ENCODE data around the gene DBP. TPM values are rescaled to one million over a fixed set of nuclear protein-coding genes. Genes with fewer than 3 reads are reported as not detected.
A peak's percentile ranks its signal among the peaks of the same experiment; 100 is the strongest.
"Not testable (repeated sequence)": the region's sequence is repeated elsewhere in the genome, so short reads cannot be mapped to it uniquely, and the experiment has no call there.

The DBP gene
- total RNA-seq (2021) = 10.5 to 12.0 TPM (median 11.4 TPM) in 3 replicates
- percentile 51 among the genes with signal in this experiment for Bru-seq, nascent RNA
- long read RNA-seq, experiment 1, transcript DBP-201 (4 exons, 2,229 nt) = major isoform, 36 of 39 reads
- long read RNA-seq, experiment 1, partial matches to known transcripts = 1 of 39 reads
- long read RNA-seq, experiment 1, other reads (novel, unspliced or antisense) = 1 of 39 reads
- long read RNA-seq, experiment 2, full-length matches to known transcripts = 19 of 21 reads
- long read RNA-seq, experiment 2, partial matches to known transcripts = 2 of 21 reads
- long read RNA-seq, experiment 2, other reads (novel, unspliced or antisense) = 0 of 21 reads
- long read RNA-seq, experiment 3, partial matches to known transcripts = 0 of 5 reads
- long read RNA-seq, experiment 3, other reads (novel, unspliced or antisense) = 1 of 5 reads

GRCh38 chr19:48636859-48637448, at the start of gene DBP:
Gene DBP, minus strand, starts transcription at chr19:48637379. Its CDS starts 385 bp downstream, at chr19:48636994.
- peaks cover 15% of the 10 kb centered on the region for H3K27me3 Mint-ChIP-seq (ENCODE audit: low read depth)
- peak within 1 kb of the TSS; percentile 81 for H3K4me3 Mint-ChIP-seq
- H3K27ac Mint-ChIP-seq = peak within 1 kb of the TSS; percentile 98
- DNase-seq (ENCODE audit: low spot score) (peak; percentile 50), ATAC-seq (peak; percentile 2; the same call in 1 of the 2 replicates)
- H3K9me3 Mint-ChIP-seq = no peaks in the 10 kb centered on the region
- POLR2A ChIA-PET = interaction anchor here (1.2 kb wide), 1 partner anchor 102 kb away, joined by 3 read pairs; no protein-coding TSS in a partner anchor
- peaks cover 9% of the 10 kb centered on the region; the same call in 1 of the 2 replicates for H3K36me3 Mint-ChIP-seq
- H3K4me1 Mint-ChIP-seq = peaks cover 41% of the 10 kb centered on the region
- no peak for TF ChIP-seq NFYB (CRISPR knock-in tag; conservative IDR thresholded peaks at IDR 0.05; ENCODE audit: low read depth)
- TF ChIP-seq ZNF423 (CRISPR knock-in tag; IDR thresholded peaks at IDR 0.05) = no peak
- TF ChIP-seq IRF2 (CRISPR knock-in tag; IDR thresholded peaks at IDR 0.05; ENCODE audit: borderline replicate concordance, low read depth) = 0 out of 2 replicates have a peak, but pooled peaks have one; percentile 27
- no peak for TF ChIP-seq MXD4 (CRISPR knock-in tag; IDR thresholded peaks at IDR 0.05; ENCODE audit: borderline replicate concordance)
- 0 out of 2 replicates have a peak, but pooled peaks have one; percentile 2 for TF ChIP-seq CBFB (CRISPR knock-in tag; IDR thresholded peaks at IDR 0.05; ENCODE audit: low read depth)
- 0 out of 2 replicates have a peak, but pooled peaks have one; percentile 9 for TF ChIP-seq HMGXB4 (CRISPR knock-in tag; IDR thresholded peaks at IDR 0.05)
- TF ChIP-seq ELF4 (CRISPR knock-in tag; IDR thresholded peaks at IDR 0.05; ENCODE audit: low read depth) = no peak
- TF ChIP-seq USF1 (CRISPR knock-in tag; IDR thresholded peaks at IDR 0.05) = no peak
- CTCF ChIA-PET = interaction anchor here (1.5 to 1.6 kb wide), 2 partner anchors 9 to 176 kb away, joined by 4 to 5 read pairs; partner anchors contain the start of gene CA11

- H3K27me3 Mint-ChIP-seq (ENCODE audit: low read depth); CTCF ChIA-PET; H3K9me3 Mint-ChIP-seq; H3K36me3 Mint-ChIP-seq; H3K27ac Mint-ChIP-seq; H3K4me3 Mint-ChIP-seq; ATAC-seq; H3K4me1 Mint-ChIP-seq; DNase-seq (ENCODE audit: low spot score): not testable (repeated sequence)
- POLR2A ChIA-PET = interaction anchor here (0.6 kb wide), 1 partner anchor 90 kb away, joined by 5 read pairs; no protein-coding TSS in a partner anchor
Measured at GRCh38 chr19:48686637-48687036, 49.5 kb upstream of the DBP start.

GRCh38 chr19:48686088-48686487, 48.9 kb upstream of the DBP start:
- H3K4me3 Mint-ChIP-seq = no peak overlapping the region
- POLR2A ChIA-PET = interaction anchor here (0.6 to 0.7 kb wide), 3 partner anchors 9 to 91 kb away, joined by 4 to 5 read pairs (median 5); partner anchors contain the start of gene CA11
- H3K9me3 Mint-ChIP-seq = no peaks in the 10 kb centered on the region
- no peaks in the 10 kb centered on the region for H3K36me3 Mint-ChIP-seq
- CTCF ChIA-PET = no interaction called here
- H3K27me3 Mint-ChIP-seq (ENCODE audit: low read depth) = no peaks in the 10 kb centered on the region; the same call in none of the 2 replicates
- no peak for DNase-seq (ENCODE audit: low spot score)
- H3K4me1 Mint-ChIP-seq = no peaks in the 10 kb centered on the region
- H3K27ac Mint-ChIP-seq = no peak overlapping the region
- no peak for ATAC-seq
- TF ChIP-seq NFYB (CRISPR knock-in tag; conservative IDR thresholded peaks at IDR 0.05; ENCODE audit: low read depth) (no peak), USF1 (CRISPR knock-in tag; IDR thresholded peaks at IDR 0.05) (no peak), AR (CRISPR knock-in tag; IDR thresholded peaks at IDR 0.05) (no peak), PREB (CRISPR knock-in tag; IDR thresholded peaks at IDR 0.05; ENCODE audit: borderline replicate concordance) (no peak), ESRRA (CRISPR knock-in tag; IDR thresholded peaks at IDR 0.05; ENCODE audit: borderline replicate concordance) (no peak), RORB (CRISPR knock-in tag; IDR thresholded peaks at IDR 0.05) (no peak), IRF1 (CRISPR knock-in tag; IDR thresholded peaks at IDR 0.05) (no peak), ZNF396 (CRISPR knock-in tag; IDR thresholded peaks at IDR 0.05; ENCODE audit: borderline replicate concordance) (no peak), NFATC4 (CRISPR knock-in tag; IDR thresholded peaks at IDR 0.05) (no peak), ZNF416 (CRISPR knock-in tag; IDR thresholded peaks at IDR 0.05) (no peak), E2F1 (CRISPR knock-in tag; IDR thresholded peaks at IDR 0.05) (no peak), SMAD3 (CRISPR knock-in tag; IDR thresholded peaks at IDR 0.05; ENCODE audit: borderline replicate concordance) (no peak), GABPB1 (CRISPR knock-in tag; IDR thresholded peaks at IDR 0.05) (no peak)

Data from WTC11 (cell line).